GM18499 (cell line): ENCODE measurements around the gene NCOA4.
"Not testable (repeated sequence)": the region's sequence is repeated elsewhere in the genome, so short reads cannot be mapped to it uniquely, and the experiment has no call there.

Experiments used
- ATAC-seq: cut with Tn5 transposase; IDR thresholded peaks from one replicate; pipeline ENCODE4 v1.9.1; 2021; ENCODE audit warnings: moderate number of reproducible peaks; ENCODE audit not compliant: insufficient read depth, unreplicated experiment

NCOA4 gene

DNA sequence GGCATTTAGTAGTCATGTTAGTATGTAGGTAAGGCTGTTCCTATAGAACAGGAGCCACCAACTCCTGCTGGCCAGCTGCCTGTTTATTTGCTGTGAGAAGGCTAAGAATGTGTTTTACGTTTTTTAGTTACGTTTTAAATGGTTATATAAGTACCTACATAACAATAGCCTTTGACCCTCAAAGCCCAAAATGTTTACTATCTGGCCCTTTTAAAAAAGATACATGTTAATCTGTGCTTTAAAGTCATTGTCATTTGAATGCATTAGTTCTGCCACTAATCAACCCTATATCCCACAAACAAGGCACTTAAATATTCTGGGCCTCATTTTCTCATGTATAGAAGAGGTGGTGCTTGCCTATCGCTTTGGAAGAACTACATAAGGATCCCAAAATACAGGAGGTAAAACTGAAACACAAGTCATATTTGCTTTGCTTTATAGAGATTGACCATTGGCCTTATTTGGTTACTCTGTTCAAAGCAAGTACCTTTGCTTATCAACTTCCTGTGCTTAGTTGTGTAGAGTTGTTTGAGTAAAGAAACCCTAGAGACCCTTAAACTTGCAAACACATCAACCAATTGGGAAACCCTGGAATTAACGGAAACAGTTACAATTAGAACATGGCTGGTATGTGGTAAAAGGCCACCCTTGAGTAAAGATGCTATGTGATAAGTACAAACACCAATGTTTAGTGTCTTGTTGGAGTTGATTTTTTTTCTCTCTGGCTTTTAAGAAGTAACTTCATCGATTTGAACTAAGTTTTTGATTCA, 32.2 kb downstream of the NCOA4 start:
- ATAC-seq, result no peak

GRCh38 chr10:45997557-45997956, 32.9 kb downstream of the NCOA4 start:
- ATAC-seq, result no peak

DNA sequence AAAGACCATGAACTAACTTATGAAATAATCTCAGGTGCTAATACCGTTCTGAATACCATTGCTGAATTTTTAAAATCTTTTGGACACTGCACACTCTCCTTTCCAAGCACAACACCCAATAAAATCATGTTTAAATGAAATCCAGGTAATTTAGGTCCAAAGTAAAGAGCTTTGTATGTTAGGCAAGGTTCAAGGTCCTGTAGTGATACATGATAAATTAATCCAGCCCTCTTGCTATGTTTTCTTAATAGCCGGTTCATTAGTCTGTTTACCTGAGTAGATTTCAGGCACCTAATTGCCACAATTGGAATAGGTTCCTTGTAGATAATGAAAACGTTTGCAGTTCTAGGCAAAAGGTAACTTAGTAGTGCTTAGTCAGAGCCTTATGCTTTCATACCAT, 44.8 kb downstream of the NCOA4 start:
- ATAC-seq, result not testable (repeated sequence)

- not testable (repeated sequence) for ATAC-seq
Observed at GRCh38 chr10:45984473-45984872, 46.0 kb downstream of the NCOA4 start.

- not testable (repeated sequence) for ATAC-seq
Observed at GRCh38 chr10:45983538-45984186, 46.8 kb downstream of the NCOA4 start.

GRCh38 chr10:45981367-45981766, 49.1 kb downstream of the NCOA4 start:
- ATAC-seq, result not testable (repeated sequence)

- ATAC-seq, result peak; percentile 65
Observed at GRCh38 chr10:45978554-45978953, 51.9 kb downstream of the NCOA4 start.

- ATAC-seq, result not testable (repeated sequence)
Observed at GRCh38 chr10:45974041-45974440, 56.4 kb downstream of the NCOA4 start.

DNA sequence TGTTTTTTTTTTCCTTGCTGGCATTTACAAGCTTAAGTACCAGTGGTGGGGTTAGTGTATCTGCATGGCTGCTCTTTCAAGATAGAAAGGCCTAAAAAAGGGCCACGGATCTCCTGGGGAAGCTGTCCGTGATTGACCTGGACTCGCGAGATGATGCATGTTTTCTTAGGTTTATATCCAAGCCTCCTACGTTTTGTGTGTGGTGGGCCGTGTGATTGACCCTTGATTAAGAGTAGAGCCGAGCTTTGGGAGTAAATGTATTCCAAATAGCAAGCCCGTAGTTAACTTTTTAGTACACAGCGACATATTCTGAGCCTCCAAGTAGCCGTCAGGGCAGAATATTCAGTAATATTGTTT, 57.6 kb downstream of the NCOA4 start:
- not testable (repeated sequence) for ATAC-seq

DNA sequence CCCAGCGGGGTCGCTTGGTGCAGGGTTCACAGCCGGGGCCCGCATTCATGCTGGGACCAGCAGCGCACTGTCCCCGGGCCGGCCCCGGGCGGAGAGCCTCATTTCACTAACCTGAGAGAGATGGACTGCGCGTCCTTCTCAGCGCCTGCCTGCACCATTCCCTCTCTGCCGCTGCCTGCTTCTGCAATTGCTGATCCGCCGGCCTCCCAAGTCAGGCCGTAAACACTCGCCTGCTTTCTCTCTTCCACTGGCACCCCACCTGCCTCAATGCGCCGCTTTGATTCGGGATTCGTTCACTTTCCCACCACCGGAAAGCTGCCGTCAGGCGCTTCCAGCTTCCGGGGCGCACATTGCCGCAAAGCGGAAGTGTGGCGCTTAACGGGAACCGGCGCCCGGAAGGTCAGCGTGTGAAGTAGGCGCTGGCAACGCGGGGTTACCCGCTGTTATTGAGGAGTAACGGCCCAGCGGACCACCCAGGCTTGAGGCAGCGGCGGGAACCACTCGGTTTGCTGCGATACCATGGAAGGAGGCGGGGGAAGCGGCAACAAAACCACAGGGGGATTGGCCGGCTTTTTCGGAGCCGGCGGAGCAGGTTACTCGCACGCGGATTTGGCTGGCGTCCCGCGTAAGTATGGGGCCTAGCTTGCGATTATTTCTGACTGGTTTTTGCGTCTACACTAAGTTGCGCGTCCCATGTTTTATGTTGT, 58.2 kb downstream of the NCOA4 start, which contains the start of gene TIMM23:
TSS of gene TIMM23 (plus strand) at position 384 of the 707 bp plus-strand sequence. CDS start at position 520, 136 bp downstream.
- peak; percentile 43 for ATAC-seq

GRCh38 chr10:45971742-45972105, 58.7 kb downstream of the NCOA4 start:
- peak; percentile 14 for ATAC-seq

- ATAC-seq, result not testable (repeated sequence)
Observed at GRCh38 chr10:45971019-45971418, 59.4 kb downstream of the NCOA4 start.

- not testable (repeated sequence) for ATAC-seq
Observed at GRCh38 chr10:45962686-45963452, 67.6 kb downstream of the NCOA4 start.

DNA sequence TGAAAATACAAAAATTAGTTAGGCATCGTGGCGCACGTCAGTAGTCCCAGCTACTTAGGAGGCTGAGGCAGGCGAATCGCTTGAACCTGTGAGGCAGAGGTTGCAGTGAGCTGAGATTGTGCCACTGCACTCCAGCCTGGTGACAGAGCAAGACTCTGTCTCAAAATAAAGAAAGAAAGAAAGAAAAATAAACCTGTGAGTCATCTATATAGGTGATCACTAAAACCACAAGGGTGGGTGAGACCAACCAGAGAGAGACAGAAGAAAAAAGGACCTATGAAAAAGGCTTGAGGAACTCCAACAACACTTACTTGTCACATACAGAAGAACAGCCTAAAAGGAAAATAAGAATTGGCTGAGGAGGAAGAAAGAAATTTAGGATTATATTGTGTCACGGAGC, 72.5 kb downstream of the NCOA4 start:
- ATAC-seq, result not testable (repeated sequence)

GRCh38 chr10:45956634-45957033, 73.8 kb downstream of the NCOA4 start:
- not testable (repeated sequence) for ATAC-seq
